Nephron (organoid): ENCODE results near the gene OR5H6.
"Not testable (repeated sequence)": the region's sequence is repeated elsewhere in the genome, so short reads cannot be mapped to it uniquely, and the experiment has no call there.

Experiments used
- H3K27ac Mint-ChIP-seq, 3 experiments: 2 replicates each; pipeline ENCODE4 v1.8.0; 2020; ENCODE audit warnings: mixed read lengths in 3 of 3, mild to moderate bottlenecking in 2 of 3, moderate library complexity in 1 of 3
- H3K27me3 Mint-ChIP-seq: 2 replicates; pipeline ENCODE4 v1.8.0; 2021; ENCODE audit warnings: low read depth, mild to moderate bottlenecking, moderate library complexity, mixed read lengths
- H3K36me3 Mint-ChIP-seq: 2 replicates; pipeline ENCODE4 v1.8.0; 2020; ENCODE audit warnings: low read depth, mixed read lengths
- H3K4me1 Mint-ChIP-seq: 2 replicates; pipeline ENCODE4 v1.8.0; 2020; ENCODE audit warnings: mixed read lengths
- H3K4me3 Mint-ChIP-seq, 3 experiments: 2 replicates each; pipeline ENCODE4 v1.8.0; 2020; ENCODE audit warnings: mild to moderate bottlenecking in 3 of 3, mixed read lengths in 3 of 3, moderate library complexity in 2 of 3
- H3K9me3 Mint-ChIP-seq: 2 replicates; pipeline ENCODE4 v1.8.0; 2020; ENCODE audit warnings: mixed read lengths
- TF ChIP-seq, protein P1 (sequence below), 3 experiments: fragments of 200-600 bp; sonication (generic); IDR thresholded peaks; one replicate each; pipeline ENCODE4 v1.5.0; 2021; ENCODE audit warnings: antibody characterized with exemption in 3 of 3; ENCODE audit not compliant: unreplicated experiment in 3 of 3

The OR5H6 gene

DNA sequence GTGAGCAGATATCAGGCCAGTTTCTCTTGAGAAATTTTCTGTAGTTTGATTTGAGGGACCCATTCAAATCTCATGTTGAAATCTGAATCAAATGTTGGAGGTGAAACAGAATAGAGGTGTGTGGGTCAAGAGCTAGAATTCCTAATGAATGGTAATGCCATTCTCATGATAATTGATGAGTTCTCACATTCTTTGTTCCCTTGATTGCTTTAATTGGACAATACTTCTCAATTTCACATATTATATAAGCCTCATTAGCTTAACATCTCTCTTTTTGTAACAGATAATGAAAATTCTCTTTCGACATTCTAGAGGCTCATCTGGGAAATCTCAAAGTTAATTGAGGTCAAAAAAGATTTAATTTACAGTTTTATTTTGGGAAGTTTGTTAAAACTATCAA is 21.9 kb upstream of the OR5H6 start:
- Mint-ChIP-seq H3K4me1 (no peaks in the 10 kb centered on the region), H3K36me3 (no peaks in the 10 kb centered on the region), H3K27ac (no peak overlapping the region), H3K9me3 (no peaks in the 10 kb centered on the region), H3K27me3 (no peaks in the 10 kb centered on the region), H3K4me3 (no peak overlapping the region)
- TF ChIP-seq, protein P1, sequence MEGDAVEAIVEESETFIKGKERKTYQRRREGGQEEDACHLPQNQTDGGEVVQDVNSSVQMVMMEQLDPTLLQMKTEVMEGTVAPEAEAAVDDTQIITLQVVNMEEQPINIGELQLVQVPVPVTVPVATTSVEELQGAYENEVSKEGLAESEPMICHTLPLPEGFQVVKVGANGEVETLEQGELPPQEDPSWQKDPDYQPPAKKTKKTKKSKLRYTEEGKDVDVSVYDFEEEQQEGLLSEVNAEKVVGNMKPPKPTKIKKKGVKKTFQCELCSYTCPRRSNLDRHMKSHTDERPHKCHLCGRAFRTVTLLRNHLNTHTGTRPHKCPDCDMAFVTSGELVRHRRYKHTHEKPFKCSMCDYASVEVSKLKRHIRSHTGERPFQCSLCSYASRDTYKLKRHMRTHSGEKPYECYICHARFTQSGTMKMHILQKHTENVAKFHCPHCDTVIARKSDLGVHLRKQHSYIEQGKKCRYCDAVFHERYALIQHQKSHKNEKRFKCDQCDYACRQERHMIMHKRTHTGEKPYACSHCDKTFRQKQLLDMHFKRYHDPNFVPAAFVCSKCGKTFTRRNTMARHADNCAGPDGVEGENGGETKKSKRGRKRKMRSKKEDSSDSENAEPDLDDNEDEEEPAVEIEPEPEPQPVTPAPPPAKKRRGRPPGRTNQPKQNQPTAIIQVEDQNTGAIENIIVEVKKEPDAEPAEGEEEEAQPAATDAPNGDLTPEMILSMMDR (IDR thresholded peaks at IDR 0.05; ENCODE audit: unreplicated experiment in 3 of 3) = no peak

GRCh38 chr3:98243843-98244242 is 20.2 kb upstream of the OR5H6 start:
- Mint-ChIP-seq H3K36me3 (no peaks in the 10 kb centered on the region), H3K9me3 (no peaks in the 10 kb centered on the region), H3K4me3 (no peak overlapping the region), H3K4me1 (no peaks in the 10 kb centered on the region), H3K27ac (no peak overlapping the region), H3K27me3 (no peaks in the 10 kb centered on the region)
- TF ChIP-seq, protein P1 (IDR thresholded peaks at IDR 0.05; ENCODE audit: unreplicated experiment in 3 of 3) = no peak

DNA sequence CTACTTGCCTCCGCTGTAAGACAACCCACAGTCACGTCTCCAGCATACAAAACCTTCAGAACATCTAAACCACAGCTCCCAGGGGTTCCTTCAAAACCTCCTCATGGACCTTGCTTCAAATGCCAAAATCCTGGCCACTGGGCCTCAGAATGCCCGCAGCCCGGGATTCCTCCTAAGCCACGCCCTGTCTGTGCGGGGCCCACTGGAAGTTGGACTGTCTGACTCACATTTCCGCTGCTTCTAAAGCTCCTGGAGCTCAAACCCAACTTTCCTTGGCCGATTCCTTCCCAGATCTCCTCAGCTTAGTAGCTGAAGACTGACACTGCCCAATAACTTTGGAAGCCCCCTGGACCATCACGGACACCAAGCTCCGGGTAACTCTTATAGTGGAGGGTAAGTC is 17.9 kb upstream of the OR5H6 start:
- Mint-ChIP-seq H3K27me3 (no peaks in the 10 kb centered on the region), H3K36me3 (no peaks in the 10 kb centered on the region), H3K4me3 (no peak overlapping the region), H3K27ac (no peak overlapping the region), H3K4me1 (no peaks in the 10 kb centered on the region), H3K9me3 (no peaks in the 10 kb centered on the region)
- TF ChIP-seq, protein P1 (IDR thresholded peaks at IDR 0.05; ENCODE audit: unreplicated experiment in 3 of 3) = no peak

- not testable (repeated sequence) for H3K9me3 Mint-ChIP-seq, H3K27ac Mint-ChIP-seq, H3K36me3 Mint-ChIP-seq, H3K4me3 Mint-ChIP-seq, H3K4me1 Mint-ChIP-seq, H3K27me3 Mint-ChIP-seq
These were observed 8.0 kb upstream of the OR5H6 start for GRCh38 chr3:98256026-98256425.

- no peaks in the 10 kb centered on the region for H3K36me3 Mint-ChIP-seq
- TF ChIP-seq, protein P1 (IDR thresholded peaks at IDR 0.05; ENCODE audit: unreplicated experiment in 3 of 3) = no peak
- no peak overlapping the region for H3K27ac Mint-ChIP-seq
- H3K4me3 Mint-ChIP-seq = no peak overlapping the region
- H3K27me3 Mint-ChIP-seq = no peaks in the 10 kb centered on the region
- H3K9me3 Mint-ChIP-seq = no peaks in the 10 kb centered on the region
- H3K4me1 Mint-ChIP-seq = no peaks in the 10 kb centered on the region
These were observed 4.3 kb upstream of the OR5H6 start for GRCh38 chr3:98259707-98260106.

- TF ChIP-seq, protein P1 (IDR thresholded peaks at IDR 0.05; ENCODE audit: unreplicated experiment in 3 of 3) = no peak
- Mint-ChIP-seq H3K4me3 (no peak overlapping the region), H3K36me3 (no peaks in the 10 kb centered on the region), H3K27me3 (no peaks in the 10 kb centered on the region), H3K27ac (no peak overlapping the region), H3K9me3 (no peaks in the 10 kb centered on the region), H3K4me1 (no peaks in the 10 kb centered on the region)
These were observed 2.0 kb upstream of the OR5H6 start for GRCh38 chr3:98262046-98262445.
